ENCODE measurements around the gene CCDC141.

DNA sequence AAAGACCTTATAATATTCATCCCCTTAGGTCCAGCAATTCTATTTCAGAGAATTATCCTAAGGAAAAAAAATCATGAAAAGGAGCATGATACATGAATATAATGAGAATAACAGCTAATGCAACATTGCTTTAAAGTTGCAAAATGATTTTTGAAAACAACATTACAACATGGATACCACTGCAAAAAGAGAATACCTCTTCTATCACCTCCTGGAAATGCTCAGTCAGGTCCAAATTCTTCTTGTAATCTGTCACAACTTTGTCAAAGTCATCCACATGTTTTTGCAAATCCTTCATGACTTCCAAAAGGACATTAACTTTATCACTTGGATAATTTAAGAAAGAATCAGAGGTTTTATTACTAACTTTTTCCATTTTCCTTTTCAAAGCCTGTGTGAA, 194.8 kb downstream of the CCDC141 start:
- no peak for TF ChIP-seq POLR2AphosphoS5 (IDR thresholded peaks at IDR 0.05)
- no peak for TF ChIP-seq CTCF (IDR thresholded peaks at IDR 0.05)
- TF ChIP-seq POLR2A (IDR thresholded peaks at IDR 0.05) = no peak
